Pancreas (tissue), 10 donors: Measurements from ENCODE around the gene TLE1. TPM values are rescaled to one million over a fixed set of nuclear protein-coding genes. Genes with fewer than 3 reads are reported as not detected.

Experiments used
- ATAC-seq, 4 donors: fragments of 200-7000 bp; cut with Tn5 transposase; one replicate each; pipeline versions ENCODE4 v1.8.0 to v1.9.1; 2020; ENCODE audit warnings: mild to moderate bottlenecking in 4 of 4, moderate library complexity in 4 of 4
- DNase-seq, 6 donors: peaks; one replicate each; pipeline ENCODE4 v3.0.0-alpha.2; 2020
- FAIRE-seq: peaks from 2 replicates; lab custom pipeline; 2012; peaks lifted over from hg19 to GRCh38; lab: Jason Lieb, UNC
- H3K27ac ChIP-seq, 4 donors: fragments of 200-600 bp; sonication (generic); 1 replicate in 3 of 4; 2 replicates in 1 of 4; pipeline versions ENCODE4 v1.5.0 to v1.8.0; 2020
- H3K27me3 ChIP-seq, 4 donors: fragments of 200-600 bp; one replicate each; pipeline ENCODE4 v1.8.0; 2021
- H3K36me3 ChIP-seq, 3 donors: fragments of 200-600 bp; sonication (generic) in 1 of 3; one replicate each; pipeline versions ENCODE4 v1.5.0 to v1.8.0; 2020 to 2021
- H3K4me1 ChIP-seq, 3 donors: fragments of 200-600 bp; one replicate each; pipeline ENCODE4 v1.8.0; 2021
- H3K4me3 ChIP-seq, 4 donors: fragments of 200-600 bp; sonication (generic) in 2 of 4; one replicate each; pipeline versions ENCODE4 v1.5.0 to v1.8.0; 2020 to 2021
- H3K9me3 ChIP-seq, 4 donors: fragments of 200-600 bp; one replicate each; pipeline ENCODE4 v1.8.0; 2021
- CTCF ChIP-seq, 4 donors: fragments of 200-600 bp; sonication (generic) in 3 of 4; IDR thresholded peaks; one replicate each; pipeline versions ENCODE4 v1.5.0 to v1.8.0; 2021; ENCODE audit warnings: antibody characterized with exemption in 4 of 4
- WGBS, 2 donors: extraction: QIAGEN DNeasy Blood & Tissue Kit; methylation state at CpG; one replicate each; pipeline ENCODE4 v1.1.7; 2013; 5-methylcytosine and 5-hydroxymethylcytosine counted together
- intact Hi-C, 3 donors: fragments of 100-400 bp; cut with DNase I; formaldehyde crosslinking; loops; one replicate each; pipeline versions ENCODE4 v1.11.1 to v1.14.2; 2022
- polyA plus RNA-seq, 2 donors: library from polyadenylated mRNA; stranded (reverse); fragments of 200-250 nt; gene quantifications; one replicate each; pipeline ENCODE4 v1.2.3, GENCODE V29; 2013
- total RNA-seq, 6 donors: library from RNA; stranded (reverse); fragmentation: NEBNext Ultra II Directional in 4 of 6; extraction: Animal tissue kit (Norgen Biotek cat#: 25700) in 4 of 6; gene quantifications; one replicate each; pipeline versions ENCODE4 v1.2.1 to v1.2.4, GENCODE V29; 2021 to 2023
- donor health status: healthy with polysubstance abuse.
- donor health status: DM: no; HTN: no; CAD: no; lungs with moderate emphysema.
- donor health status: DM: no; HTN: no; CAD: no.
- donor health status: control.
- donor health status: control.
- donor health status: Bipolar disorder and iron deficiency.
- donor health status: DM: yes; HTN: yes; CAD: no.
- donor health status: DM: no; HTN: no; CAD: no.
- donor health status: DM: no; HTN: no; CAD: no.
- donor health status: DM: yes; HTN: yes; CAD: no.

The TLE1 gene
- total and polyA plus RNA-seq, 8 donors: 15.1 to 38.9 (median 28.4) TPM

- Histone ChIP-seq H3K4me3 (peak overlapping the region in 1 of 4 donors; percentile 7), H3K27me3 (no peaks in the 10 kb centered on the region), H3K27ac (no peak overlapping the region), H3K36me3 (peaks cover 0 to 11% (median 0%) of the 10 kb centered on the region in 3 donors), H3K4me1 (peaks cover 26 to 40% (median 33%) of the 10 kb centered on the region in 3 donors), H3K9me3 (no peaks in the 10 kb centered on the region)
- no peak for FAIRE-seq
- peak in 3 of 4 donors; percentile 16 to 34 (median 30) for ATAC-seq
- peak in 3 of 6 donors; percentile 13 to 35 (median 18) for DNase-seq
- 17 to 19% methylated on average over 8 of the region's 8 CpGs for WGBS, 2 donors
- intact Hi-C loops: loop anchor here in 1 of 3 donors (10.0 kb wide), 1 partner anchor 158 kb away; no protein-coding TSS in a partner anchor
- TF ChIP-seq CTCF (IDR thresholded peaks at IDR 0.05): no peak
Observed at GRCh38 chr9:81682797-81683196, 6.5 kb downstream of the TLE1 start.

DNA sequence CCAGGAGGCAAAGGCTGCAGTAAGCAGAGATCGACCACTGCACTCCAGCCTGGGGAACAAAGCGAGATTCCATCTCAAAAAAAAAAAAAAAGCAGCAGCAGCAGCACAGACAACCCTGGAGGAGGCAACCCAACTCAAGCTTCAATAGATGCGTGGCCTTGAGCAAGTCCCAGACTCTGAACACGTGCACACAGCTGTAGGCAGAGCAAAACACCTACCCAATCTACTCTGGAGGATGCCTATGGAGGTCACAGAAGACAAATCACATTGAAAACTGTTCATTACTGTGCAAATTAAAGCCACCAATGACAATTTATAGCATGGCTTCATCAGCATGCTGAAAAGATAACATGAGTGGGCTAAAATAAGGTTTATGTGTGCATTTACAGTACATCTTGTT, 7.2 kb downstream of the TLE1 start:
- peaks cover 26 to 40% (median 33%) of the 10 kb centered on the region in 3 donors for H3K4me1 ChIP-seq
- ATAC-seq (no peak), DNase-seq (no peak), FAIRE-seq (no peak)
- H3K27me3 ChIP-seq: no peaks in the 10 kb centered on the region
- TF ChIP-seq CTCF (IDR thresholded peaks at IDR 0.05): no peak
- WGBS, 2 donors: 75 to 78% methylated on average over 4 of the region's 4 CpGs
- intact Hi-C loops: loop anchor here in 1 of 3 donors (10.0 kb wide), 1 partner anchor 157 kb away; no protein-coding TSS in a partner anchor
- H3K9me3 ChIP-seq: no peaks in the 10 kb centered on the region
- no peak overlapping the region for H3K27ac ChIP-seq
- H3K36me3 ChIP-seq: peaks cover 0 to 11% (median 0%) of the 10 kb centered on the region in 3 donors
- H3K4me3 ChIP-seq: no peak overlapping the region

DNA sequence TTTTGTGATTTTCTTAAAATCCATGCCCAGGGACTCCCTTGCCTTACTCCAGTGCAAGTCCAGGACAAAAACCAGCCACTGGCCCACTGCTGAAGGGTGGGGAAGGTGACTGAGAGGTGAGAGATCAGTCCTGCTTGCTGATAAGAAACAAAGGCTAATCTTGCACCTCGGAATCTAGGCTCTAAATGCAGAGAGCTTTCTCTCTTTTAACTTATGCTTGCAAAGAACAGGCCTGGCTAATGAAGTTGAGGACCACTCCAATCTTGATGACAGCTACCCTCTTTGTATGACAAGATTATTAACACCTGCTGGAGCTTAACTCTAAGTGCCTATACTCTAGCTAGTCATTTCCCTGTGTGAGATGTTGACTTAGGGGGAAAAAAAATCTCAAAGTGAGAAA, 8.8 kb downstream of the TLE1 start:
- intact Hi-C loops: loop anchor here in 1 of 3 donors (10.0 kb wide), 1 partner anchor 156 kb away; no protein-coding TSS in a partner anchor
- FAIRE-seq (no peak), ATAC-seq (no peak), DNase-seq (no peak)
- Histone ChIP-seq H3K4me1 (peaks cover 22 to 30% (median 23%) of the 10 kb centered on the region in 3 donors), H3K27ac (no peak overlapping the region), H3K36me3 (peaks cover 0 to 11% (median 0%) of the 10 kb centered on the region in 3 donors), H3K9me3 (no peaks in the 10 kb centered on the region), H3K27me3 (no peaks in the 10 kb centered on the region), H3K4me3 (no peak overlapping the region)
- 21 to 25% methylated on average over 1 of the region's 1 CpG for WGBS, 2 donors
- TF ChIP-seq CTCF (IDR thresholded peaks at IDR 0.05): no peak

- peaks cover 17 to 28% (median 18%) of the 10 kb centered on the region in 3 donors for H3K4me1 ChIP-seq
- no peak for DNase-seq
- no peak for FAIRE-seq
- ATAC-seq: no peak
- TF ChIP-seq CTCF (IDR thresholded peaks at IDR 0.05): no peak
- no peak overlapping the region for H3K27ac ChIP-seq
- 81 to 88% methylated on average over 9 of the region's 9 CpGs for WGBS, 2 donors
- peaks cover 0 to 11% (median 0%) of the 10 kb centered on the region in 3 donors for H3K36me3 ChIP-seq
- H3K4me3 ChIP-seq: no peak overlapping the region
- intact Hi-C loops: loop anchor here in 1 of 3 donors (10.0 kb wide), 1 partner anchor 155 kb away; no protein-coding TSS in a partner anchor
- H3K9me3 ChIP-seq: no peaks in the 10 kb centered on the region
- H3K27me3 ChIP-seq: no peaks in the 10 kb centered on the region
Observed at GRCh38 chr9:81680006-81680405, 9.3 kb downstream of the TLE1 start.

DNA sequence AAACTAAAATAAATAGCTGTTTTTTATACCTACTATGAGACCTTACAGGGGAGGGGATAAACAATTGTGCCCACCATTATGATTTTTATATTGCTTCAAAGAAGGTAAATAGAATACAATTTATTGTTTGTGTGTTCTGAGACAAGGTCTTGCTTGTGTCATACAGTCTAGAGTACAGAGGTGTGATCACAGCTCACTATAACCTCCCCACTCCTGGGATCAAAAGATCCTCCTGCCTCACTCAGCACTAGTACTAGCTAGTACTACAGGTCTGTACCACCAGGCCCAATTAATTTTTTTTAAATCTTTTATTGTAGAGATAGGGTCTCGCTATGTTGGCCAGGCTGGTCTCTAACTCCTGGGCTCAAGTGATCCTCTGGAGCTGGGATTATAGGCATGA, 11.3 kb downstream of the TLE1 start:
- H3K4me3 ChIP-seq: no peak overlapping the region
- intact Hi-C loops: no loop called here
- no peaks in the 10 kb centered on the region for H3K27me3 ChIP-seq
- no peak for TF ChIP-seq CTCF (IDR thresholded peaks at IDR 0.05)
- WGBS, 2 donors: 96 to 100% methylated on average over 1 of the region's 1 CpG
- no peak for FAIRE-seq
- DNase-seq: no peak
- H3K9me3 ChIP-seq: no peaks in the 10 kb centered on the region
- peaks cover 0 to 6% (median 0%) of the 10 kb centered on the region in 3 donors for H3K36me3 ChIP-seq
- no peak for ATAC-seq
- H3K27ac ChIP-seq: no peak overlapping the region
- peaks cover 3 to 9% (median 7%) of the 10 kb centered on the region in 3 donors for H3K4me1 ChIP-seq
